GM19463 (cell line): ENCODE results near the gene CDRT4.

Experiments
- ATAC-seq: cut with Tn5 transposase; IDR thresholded peaks from one replicate; pipeline ENCODE4 v1.9.1; 2021; ENCODE audit warnings: mild to moderate bottlenecking, moderate library complexity; ENCODE audit not compliant: unreplicated experiment

CDRT4 gene

DNA sequence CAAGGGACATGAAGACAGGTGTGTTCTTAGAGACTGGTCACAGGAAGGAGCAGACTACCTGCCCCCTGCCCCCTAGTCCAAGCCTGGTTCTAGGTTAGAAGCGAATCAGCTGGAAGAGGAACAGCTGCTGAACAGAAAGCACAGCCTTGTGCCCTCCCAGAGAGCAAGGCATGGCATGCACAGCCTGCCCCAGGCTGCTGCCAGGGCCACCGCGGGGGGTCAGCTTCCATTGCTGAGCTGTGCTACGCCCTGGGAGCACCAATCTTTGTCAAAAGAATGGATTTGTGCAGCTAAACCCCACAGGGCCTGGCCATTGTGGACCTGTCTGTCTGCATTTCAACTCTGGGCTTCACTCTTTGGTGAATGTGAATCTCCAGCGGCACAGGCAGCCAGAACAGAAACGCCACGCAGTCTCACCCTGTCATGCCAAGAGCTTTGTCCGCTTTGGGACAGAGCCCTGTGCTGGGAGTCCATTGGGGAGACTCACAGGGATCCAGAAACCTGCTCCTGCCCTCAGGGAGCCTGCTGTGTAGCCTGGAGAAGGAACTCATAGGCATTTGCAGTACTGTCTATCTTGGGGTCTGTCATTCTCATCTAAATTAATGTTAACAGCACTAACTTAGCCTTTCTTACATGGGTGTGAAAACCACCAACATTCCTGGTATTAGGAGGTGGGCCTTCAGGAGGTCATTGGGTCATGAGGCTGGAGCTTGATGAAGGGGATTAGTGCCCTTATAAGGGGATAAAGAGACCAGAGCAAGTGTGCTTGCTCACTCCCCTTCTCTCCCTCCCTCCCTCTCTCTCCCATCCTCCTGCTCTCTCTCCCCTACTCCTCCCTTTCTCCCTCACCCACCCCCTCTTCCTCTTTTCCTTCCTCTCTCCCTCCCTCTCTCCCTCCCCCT, 25.6 kb upstream of the CDRT4 start:
- ATAC-seq: no peak

DNA sequence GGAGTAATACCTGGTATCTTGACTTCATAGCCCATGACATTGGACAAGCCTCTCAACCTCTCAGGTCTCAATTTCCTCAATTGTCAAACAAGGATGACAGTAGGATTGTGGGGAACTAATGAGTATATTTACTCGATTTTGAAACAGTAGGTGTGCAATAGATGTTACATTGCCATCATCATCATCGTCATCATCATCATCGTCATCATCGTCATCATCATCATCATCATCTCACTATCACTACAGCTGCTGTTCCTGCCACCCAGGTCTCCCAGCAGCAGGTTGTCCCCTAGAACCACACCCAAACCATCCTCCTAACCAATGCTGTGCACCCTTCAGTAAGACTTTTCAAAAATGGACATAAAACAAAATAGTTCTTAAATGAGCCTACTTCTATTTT, 24.8 kb upstream of the CDRT4 start:
- no peak for ATAC-seq

DNA sequence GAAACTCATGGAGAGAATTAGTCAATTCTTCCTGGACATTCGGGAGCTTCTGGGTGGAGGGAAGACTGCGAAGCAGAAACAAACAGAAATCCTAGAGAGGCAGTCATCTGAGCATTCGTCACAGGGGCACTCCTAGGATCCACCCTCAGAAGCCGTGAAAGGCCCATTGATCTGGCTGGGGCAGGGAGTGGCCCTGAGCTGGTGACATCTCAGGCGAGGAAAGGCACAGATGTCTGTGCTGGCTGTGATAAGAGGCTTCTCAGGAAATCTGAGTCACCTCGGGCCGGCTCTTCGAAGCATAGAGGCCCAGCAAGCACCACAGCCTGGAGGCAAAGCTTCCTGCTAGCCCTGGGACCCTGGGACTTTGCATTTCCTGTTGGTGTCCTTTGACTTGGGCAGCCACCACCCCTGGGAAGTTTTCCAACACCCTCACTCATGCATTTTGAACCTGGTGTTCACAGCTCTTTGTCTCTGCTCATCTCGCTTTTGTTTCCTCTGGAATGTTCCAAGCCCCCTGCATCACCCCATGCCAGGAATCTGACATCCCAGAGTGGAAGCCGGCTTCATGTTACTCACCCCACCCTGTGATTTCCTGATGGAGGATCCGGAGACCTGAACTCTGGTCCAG, 23.3 kb upstream of the CDRT4 start:
- no peak for ATAC-seq

DNA sequence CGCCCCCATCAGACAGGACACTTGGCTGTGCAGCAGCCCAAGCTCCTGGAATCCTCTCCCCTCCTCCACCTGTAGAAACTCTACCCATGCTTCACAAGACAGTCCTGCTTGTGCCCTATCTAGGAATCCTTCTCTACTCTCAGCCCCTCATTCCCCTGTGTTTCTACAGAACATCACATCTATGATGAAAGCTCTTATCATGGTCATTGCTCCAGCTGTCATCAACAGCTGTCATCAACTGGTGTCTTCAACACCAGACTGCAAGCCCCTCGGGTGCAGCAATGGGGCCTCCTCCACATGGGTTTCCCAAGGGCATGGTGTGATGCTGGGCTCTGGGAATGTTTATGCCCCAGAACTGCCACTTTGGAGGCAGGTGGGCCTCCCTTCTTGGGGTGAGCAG, 21.1 kb upstream of the CDRT4 start:
- ATAC-seq: no peak

DNA sequence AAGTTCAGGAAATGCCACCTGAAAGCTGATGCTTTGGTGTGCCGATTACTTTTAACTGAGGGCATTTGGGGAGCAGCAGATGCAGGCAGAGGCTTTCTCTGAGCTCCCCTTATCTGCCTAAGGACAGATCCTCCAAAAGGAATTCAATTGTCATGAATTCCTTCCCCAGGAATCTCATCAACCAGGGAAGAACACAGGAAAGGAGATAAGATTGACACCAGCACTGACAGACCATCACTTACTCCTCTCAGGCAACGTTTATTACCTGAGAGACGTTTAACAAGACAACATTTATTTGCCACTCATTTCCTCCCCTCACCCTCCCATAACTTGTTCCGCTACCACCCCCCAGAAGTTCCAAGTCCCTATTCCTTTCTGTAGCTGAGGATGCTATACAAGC, 17.6 kb upstream of the CDRT4 start:
- no peak for ATAC-seq

DNA sequence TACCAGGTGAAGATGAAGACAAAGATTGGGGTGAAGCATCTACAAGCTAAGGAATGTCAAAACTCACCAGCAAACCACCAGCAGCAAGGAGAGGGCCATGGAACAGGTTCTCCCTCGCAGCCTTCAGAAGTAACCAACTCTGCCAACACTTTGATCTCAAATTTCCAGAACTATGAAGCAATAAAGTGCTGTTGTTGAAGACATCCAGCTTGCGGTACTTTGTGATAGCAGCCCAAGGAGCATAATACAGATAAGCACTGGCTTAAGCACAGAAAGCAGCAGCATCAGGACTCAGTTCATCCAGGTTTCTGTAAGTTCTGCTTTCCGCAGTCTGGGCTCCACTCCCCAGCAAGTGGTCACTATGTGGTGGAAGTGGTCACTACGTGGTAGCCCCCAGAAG, 16.0 kb upstream of the CDRT4 start:
- no peak for ATAC-seq

DNA sequence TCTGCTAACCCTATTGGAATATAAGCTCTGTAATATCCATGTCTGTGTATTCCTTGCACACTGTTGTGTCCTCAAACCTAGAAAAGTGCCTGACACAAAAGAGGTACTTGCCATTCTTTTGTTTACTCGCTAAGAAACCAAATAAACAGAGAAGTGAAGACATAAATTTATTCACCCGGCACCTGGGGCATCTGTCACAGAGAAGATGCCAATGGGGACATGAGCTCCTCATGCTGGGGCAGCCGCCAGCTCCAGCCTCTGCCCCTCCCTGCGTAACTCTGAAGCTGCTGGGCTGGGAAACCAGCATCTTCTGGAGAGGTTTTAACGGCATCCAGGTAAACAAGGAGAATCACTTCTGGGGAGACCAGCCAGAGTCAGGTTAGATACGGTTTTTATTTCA, 15.1 kb upstream of the CDRT4 start:
- ATAC-seq: no peak

DNA sequence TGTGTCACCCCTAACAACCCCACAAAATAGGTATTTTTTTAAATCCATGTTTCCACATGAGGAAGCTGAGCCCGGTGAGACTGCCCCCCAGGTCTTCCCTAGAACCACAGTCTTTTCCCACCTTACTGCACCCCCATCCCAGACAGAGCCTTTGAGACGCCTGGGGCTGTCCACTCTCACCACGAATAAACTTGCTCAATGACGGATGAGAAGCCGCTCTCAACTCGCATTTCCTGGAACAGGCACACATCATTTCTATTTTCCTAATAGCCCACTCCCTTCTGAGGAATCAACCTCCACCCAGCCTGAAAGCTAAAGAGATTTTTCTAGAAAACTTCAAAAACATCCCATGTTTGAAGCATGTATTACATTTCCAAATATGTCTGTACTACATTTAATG, 14.1 kb upstream of the CDRT4 start:
- ATAC-seq: no peak

DNA sequence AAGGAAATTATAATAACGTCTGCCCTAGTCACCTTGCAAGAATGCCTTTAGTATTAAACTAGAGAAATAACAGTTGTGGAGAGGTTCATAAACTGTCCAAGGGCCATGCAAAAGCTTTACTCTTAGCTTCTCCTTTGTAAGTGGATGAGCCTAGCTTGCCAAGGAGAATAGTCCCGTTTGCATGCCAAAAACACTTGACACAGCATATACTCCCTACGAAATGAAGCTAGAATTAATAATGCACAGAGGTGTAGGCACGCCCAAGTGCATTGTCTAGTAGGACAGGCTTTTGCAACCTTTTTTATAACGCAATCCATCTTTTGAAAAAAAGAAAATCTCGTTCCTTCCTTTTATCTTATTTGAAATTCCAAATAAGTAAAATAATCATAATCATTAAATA, 12.8 kb upstream of the CDRT4 start:
- ATAC-seq: no peak

DNA sequence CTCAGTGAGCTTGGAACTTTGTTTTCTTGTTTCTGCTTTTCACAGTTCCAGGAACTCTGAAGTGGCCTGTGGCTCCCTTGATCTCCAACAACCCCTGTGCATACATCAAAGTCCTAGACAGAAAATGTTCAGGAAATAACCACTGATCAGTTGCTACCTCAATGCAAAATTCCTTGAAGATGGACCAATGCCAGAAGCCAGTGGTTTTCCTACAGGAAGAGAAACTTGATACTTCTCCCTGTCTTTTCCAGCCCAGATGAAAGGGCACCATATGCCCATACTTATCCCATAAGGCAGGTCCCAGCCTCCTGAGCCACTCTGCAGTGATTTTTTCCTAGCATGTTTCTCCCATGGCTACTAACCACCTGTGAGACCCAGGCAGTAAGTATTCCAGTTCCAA, 12.3 kb upstream of the CDRT4 start:
- ATAC-seq: no peak

DNA sequence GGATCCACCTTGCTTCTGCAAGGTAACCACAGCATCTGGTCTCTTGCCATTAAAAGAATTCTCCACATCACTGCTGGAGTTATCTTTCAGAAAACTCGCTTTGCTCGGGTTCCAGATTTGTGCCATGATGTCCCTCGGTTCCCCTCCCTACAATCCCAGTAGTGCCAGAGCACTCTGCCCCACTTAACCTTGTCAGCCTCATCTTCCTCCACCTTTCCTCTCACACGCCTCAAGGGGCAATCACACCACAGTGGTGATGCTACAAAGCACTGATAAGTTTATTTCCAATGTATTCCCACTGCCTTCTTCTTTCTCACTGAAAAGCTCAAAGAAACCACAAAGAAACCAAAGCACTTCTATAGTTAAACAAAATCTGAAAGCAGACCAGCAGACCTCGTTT, 11.4 kb upstream of the CDRT4 start:
- no peak for ATAC-seq

DNA sequence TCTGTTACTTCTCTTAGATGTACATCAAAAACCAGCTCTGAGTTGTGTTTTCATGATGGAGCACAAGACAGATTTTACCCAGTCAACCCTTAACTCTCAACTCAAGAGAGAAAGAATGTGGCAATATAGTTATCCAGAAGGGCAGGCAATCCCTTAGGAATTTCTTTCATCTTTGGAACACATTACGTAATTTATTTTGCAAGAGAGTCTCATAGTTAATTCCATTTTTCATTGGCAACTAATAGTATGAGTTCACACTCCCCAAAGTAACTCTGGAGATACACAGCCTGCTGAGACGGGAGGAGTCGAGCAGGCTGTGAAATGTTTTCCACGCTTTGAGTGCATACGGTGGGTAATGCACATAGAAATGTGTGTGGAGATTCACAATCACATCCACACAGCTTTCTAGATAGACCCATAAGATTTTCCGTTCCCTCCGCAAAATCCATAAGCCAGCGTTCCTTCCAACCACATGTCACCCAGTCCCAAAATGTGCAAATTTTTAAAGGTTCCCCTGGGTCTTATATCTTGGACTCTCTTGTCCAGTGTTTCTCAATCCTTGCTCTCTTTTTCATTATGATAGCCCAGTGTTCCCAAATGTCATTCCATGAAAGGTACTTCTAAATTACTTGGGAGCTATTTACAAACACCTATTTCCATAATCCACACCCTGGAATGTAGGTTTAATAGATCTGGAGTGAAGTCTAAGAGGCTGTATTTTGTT, 8.4 kb upstream of the CDRT4 start:
- no peak for ATAC-seq

DNA sequence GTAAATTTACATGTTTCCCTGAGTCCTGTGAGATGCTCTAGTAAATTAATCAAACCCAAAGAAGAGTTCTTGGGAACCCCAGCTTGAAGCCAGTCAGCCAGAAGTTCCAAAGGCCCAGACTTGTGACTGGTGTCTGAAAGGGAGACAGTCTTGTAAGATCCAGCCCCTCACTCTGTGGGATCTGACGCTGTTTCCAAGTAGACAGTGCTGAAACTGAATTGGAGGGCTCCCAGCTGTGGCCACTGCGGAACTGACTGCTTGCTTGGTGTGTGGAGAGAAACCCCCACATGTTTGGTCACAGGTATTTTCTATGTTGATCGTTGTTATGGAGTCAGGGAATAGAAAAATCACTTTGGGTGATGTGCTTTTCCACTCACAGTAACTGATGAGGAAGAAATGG, 5.5 kb upstream of the CDRT4 start:
- ATAC-seq: no peak

DNA sequence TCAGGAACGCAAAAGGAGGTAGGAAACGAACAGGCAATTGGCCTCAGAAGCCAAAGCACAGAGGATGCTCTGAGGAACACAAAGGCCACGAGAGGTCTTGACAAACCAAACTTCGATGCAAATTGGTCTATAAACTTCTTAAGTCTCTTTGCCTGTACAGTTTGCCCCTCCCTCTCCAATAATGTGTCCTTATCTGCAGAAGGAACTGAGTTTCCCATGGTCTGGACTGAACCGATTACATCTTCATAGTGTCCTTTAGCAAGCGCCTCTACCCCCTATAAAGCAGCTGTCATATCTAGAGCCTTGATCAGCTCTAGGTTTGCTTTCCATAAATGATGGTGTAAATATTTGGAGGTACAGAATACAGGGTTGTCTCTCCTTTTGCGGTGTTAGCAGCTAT, 3.1 kb upstream of the CDRT4 start:
- no peak for ATAC-seq

DNA sequence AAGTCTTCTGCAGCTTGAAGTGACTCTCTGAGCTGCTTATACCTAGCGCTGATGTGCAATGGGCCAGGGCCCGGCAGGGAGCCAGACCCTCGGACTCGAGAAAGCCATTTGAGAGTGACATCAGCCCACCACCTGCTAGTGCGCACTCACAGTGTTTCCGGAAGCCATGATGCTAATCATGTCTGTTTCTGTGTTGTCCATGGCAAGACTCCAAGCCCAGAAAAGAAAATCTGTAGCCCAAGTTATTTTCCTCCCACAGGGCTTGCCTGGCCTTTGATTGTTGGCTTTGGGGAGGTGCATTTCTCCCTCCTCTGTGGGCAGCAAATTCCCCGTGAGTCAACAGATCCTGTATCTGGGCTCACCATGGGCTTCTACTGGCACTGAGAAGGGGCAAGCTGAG, 1.8 kb upstream of the CDRT4 start:
- ATAC-seq: no peak

DNA sequence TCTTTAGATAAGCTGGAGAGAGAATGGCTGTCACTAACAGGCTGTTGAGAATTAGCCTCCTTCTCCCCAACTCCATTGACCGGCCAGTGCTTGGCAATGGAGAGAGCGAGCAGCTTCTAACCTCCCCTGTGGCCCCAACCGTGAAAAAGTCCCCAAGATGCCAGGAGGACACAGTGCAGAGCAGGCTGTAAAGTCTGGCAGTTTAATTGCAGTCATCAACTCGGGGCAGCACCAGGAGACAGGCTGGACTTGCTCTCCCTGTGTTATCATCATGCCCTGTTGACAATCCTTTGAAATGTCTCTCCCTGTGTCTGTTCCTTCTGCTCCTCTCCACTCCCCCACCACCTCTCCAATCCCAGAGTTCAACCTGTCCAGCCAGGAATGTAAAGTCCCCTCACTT, 705 bp upstream of the CDRT4 start:
- no peak for ATAC-seq

DNA sequence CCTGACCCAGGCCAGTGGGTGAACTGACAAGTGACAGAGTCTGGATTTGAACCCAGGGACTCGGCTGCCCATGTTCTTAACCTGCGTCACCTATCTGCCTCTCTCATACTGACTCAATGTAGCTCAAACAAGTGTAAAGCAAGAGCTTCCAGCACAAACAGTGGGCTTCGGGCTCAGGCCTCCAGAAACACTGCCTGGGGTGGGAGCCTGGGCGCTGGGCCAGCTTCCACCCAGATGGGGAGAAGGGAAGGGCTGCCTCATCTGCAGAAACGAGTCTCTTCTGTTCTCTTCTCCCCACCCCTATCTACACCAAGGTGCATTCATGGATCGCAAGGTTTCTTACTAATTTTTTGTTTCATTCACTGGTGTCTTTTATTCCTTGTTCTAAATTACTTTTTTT, 1.3 kb downstream of the CDRT4 start:
- no peak for ATAC-seq

DNA sequence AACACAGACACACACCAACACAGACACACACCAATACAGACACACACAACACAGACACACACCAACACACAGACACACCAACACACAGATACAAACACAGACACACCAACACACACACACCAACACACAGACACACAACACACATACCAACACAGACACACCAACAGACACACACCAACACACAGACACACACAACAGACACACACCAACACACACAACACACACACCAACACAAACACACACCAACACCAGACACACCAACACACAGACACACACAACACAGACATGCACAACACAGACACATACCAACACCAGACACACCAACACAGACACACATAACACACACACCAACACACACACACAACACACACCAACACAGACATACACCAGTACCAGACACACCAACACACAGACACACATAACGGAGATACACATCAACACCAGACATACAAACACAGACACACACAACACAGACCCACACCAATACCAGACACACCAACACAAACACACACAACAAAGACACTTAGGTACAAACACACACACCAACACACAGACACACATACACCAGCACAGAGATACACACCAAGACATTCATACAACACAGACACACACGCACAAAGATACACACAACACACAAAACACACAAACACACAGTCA, 2.2 kb downstream of the CDRT4 start:
- no peak for ATAC-seq

DNA sequence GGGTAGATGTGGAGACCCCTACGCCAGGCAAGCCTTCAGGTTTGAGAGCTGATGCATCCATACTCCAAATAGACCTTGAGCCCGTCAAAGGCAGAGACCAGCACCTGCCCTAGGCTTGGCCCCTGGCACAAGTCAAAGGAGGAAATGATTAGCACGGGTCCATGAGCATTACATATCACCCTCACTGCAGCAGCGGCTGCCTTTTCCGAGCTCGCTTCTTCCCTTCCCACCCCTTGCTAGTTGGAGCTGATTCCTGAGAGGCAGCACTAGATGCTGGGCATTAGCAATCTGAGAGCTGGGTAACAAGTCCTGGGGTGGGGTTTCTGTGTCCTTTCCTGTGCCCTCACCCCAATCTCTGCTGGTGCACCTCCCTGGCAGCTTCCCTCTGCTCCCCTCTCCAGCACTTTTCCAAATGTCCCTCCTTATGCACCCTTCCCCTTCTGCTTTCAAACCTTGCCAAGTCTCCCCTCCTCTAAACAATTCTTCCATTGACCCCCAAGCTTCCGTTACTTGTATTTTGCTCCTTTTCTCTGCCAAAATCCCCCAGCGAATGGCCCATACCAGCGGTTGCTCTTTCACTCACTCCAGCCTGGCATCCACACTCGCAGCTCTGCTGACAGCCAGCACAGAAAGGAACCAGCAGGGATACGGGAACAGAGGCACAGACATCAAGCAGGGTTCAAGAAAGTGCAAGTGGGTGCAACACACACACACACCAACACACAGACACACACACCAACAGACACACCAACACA, 3.0 kb downstream of the CDRT4 start:
- ATAC-seq: no peak

DNA sequence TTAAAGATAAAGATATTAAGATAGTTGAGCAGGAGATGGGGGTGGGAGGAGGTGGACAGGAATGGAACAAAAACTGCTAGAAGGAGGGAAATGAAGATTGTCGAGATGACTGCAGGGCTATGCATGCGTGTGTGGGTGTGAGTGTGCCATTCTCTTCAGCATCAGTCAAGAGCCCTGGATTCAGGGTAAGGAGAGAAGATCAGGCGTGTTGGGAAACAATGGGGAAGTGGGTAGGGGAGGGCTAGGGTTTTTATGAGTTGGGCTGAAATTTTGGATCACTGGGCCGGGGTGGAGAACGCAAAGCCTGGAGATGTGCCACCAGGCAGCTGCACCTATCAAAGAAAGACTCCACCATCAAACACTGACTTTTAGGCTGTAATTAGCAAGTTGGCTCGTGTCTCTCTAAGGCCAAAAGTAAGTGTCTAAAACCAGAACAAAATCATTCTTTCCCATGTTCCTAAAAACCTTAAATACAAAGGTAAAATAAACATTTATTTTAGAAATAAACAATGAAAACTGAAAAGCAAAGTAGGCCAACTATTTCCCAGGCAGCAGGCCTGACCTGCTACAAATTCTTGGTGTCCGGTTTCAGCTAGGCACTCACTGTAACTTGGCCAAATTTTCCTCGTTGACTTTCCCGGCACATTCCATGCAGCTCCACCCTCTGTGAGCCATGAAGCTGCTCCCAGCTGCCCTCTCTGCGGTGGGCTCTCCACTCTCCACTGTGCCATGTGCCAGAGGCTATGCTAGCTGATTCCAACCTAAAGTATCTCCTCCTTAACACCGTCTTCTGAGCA, 4.2 kb downstream of the CDRT4 start:
- ATAC-seq: no peak
